NCI-H2196 (cell line): Measurements from ENCODE around the gene GPANK1.

Source experiments
- DNase-seq: peaks from one replicate; lab custom pipeline; 2025; ENCODE audit not compliant: unreplicated experiment; lab: John Stamatoyannopoulos, UW

Gene GPANK1

GRCh38 chr6:31621320-31621939 is 43.4 kb downstream of the GPANK1 start:
- DNase-seq, result no peak

- DNase-seq, result peak; percentile 100
Measured at GRCh38 chr6:31620586-31621319, 44.0 kb downstream of the GPANK1 start, which contains the start of gene PRRC2A. PRRC2A (plus strand) TSS chr6:31620715; CDS start chr6:31622790, 2,075 bp downstream.

DNA sequence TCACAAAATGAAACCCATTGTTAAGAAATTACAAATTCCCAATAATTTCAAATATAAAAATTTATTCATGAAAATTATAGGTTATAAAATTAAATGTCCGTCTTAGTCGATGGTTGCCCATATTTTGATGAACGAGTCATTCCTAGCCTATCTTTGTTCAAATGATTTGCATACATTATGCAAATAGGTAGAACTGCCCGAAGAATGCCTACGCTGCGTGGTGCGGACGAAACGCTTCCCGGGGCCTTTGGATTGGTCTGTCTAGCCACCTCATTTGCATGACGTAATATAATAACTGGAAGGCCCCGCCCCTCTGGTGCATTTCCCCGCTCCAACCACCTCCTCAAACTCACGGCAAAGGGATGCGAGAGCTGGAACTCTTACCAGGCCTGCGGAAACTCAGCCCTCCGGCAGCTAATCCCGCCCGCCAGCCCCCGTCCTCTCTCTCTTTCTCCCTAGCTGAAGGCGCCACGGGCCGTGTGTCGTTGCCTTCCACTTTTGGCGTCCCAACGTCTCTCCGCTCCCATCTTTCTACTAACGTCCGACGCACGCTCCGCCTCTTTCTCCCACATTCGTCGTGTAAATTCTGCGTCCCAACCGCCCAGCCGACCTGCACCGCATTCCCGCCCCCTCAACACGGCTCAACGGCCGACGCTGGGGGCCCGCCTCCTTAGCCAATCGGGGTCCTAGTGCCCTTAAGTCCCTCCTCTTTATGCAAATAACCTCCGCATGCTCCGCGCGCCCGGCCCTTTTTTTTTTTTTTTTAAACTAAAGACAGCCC is 44.8 kb downstream of the GPANK1 start:
- DNase-seq, result peak; percentile 100

DNA sequence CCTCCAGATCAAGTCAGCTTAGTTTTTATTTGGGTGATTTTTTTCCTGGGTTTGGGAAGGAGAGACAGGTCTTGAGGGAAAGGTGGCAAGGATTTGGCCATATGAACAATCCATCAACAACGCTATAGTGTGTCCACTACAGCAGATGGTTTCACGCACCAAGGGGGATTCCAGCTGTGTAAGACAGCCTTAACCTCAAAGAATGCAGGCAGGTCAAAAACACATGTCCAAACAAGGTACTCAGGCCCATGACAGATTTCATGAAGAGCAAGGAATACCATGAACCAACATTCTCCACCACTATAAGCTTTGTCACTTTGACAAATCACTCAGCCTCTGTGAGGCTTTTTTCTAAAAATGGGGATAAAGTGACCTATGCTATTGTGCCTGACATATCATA is 47.8 kb downstream of the GPANK1 start:
- DNase-seq, result no peak

- no peak for DNase-seq
Measured at GRCh38 chr6:31615748-31616147, 49.0 kb downstream of the GPANK1 start.

- DNase-seq, result no peak
Measured at GRCh38 chr6:31614684-31615578, 49.9 kb downstream of the GPANK1 start, which contains the start of gene AIF1. AIF1 (plus strand) TSS chr6:31615234; CDS start chr6:31615330, 96 bp downstream.

GRCh38 chr6:31614075-31614619 is 50.6 kb downstream of the GPANK1 start:
- no peak for DNase-seq
